Measurements from ENCODE around the gene ACHE. TPM values are rescaled to one million over a fixed set of nuclear protein-coding genes. Genes with fewer than 3 reads are reported as not detected.

The ACHE gene
- polyA plus RNA-seq, 1 of the 3 experiments (the other 2 are of a cell fraction): 1.8 TPM

GRCh38 chr7:100852048-100852872, 43.4 kb downstream of the ACHE start, which contains the start of gene SLC12A9 (continued):
- TF ChIP-seq SIN3A (IDR thresholded peaks at IDR 0.05; ENCODE audit: borderline replicate concordance, low read depth, low read length) (peak; percentile 96), FOXJ3 (CRISPR knock-in tag; IDR thresholded peaks at IDR 0.05) (no peak), ELF1 (IDR thresholded peaks at IDR 0.05) (peak; percentile 51; the same call in 1 of the 2 replicates), GATA2 (CRISPR knock-in tag; IDR thresholded peaks at IDR 0.05) (no peak), RAD21 (IDR thresholded peaks at IDR 0.05; ENCODE audit: low read length) (peak; percentile 99), REST (IDR thresholded peaks at IDR 0.05; ENCODE audit: low read depth, low read length) (0 out of 2 replicates have a peak, but pooled peaks have one; percentile 12), TCF12 (IDR thresholded peaks at IDR 0.05) (no peak), NFIC (IDR thresholded peaks at IDR 0.05; ENCODE audit: borderline replicate concordance) (no peak), GABPA (IDR thresholded peaks at IDR 0.05; ENCODE audit: low read depth) (no peak; the same call in 1 of the 2 replicates), FOSL2 (IDR thresholded peaks at IDR 0.05; ENCODE audit: borderline replicate concordance, low read depth) (no peak)

GRCh38 chr7:100847360-100847759, 48.3 kb downstream of the ACHE start:
- H3K4me2 ChIP-seq: no peak overlapping the region
- ChIA-PET CTCF (interaction anchor here (1.8 to 19.3 kb wide), 4 partner anchors 15 to 288 kb away, joined by 3 to 398 read pairs (median 6); no protein-coding TSS in a partner anchor), POLR2A (no interaction called here)
- 93% methylated on average over 4 of the region's 4 CpGs for WGBS (ENCODE audit: low lambda C conversion rate)
- no peaks in the 10 kb centered on the region for H4K20me1 ChIP-seq (ENCODE audit: insufficient read depth)
- DNase-seq: no peak
- TF ChIP-seq RAD21 (IDR thresholded peaks at IDR 0.05; ENCODE audit: low read length) (no peak), TCF12 (IDR thresholded peaks at IDR 0.05) (no peak), NRF1 (IDR thresholded peaks at IDR 0.05; ENCODE audit: low read depth, low read length) (no peak), FOSL2 (IDR thresholded peaks at IDR 0.05; ENCODE audit: borderline replicate concordance, low read depth) (no peak), TAF1 (IDR thresholded peaks at IDR 0.05; ENCODE audit: borderline replicate concordance, low read depth, low read length) (no peak), REST (IDR thresholded peaks at IDR 0.05; ENCODE audit: low read depth, low read length) (no peak), FOXM1 (IDR thresholded peaks at IDR 0.05; ENCODE audit: low read depth) (no peak), CTCF (IDR thresholded peaks at IDR 0.05) (no peak), SMC3 (IDR thresholded peaks at IDR 0.05; ENCODE audit: low read depth, low read length) (no peak), FOXJ3 (CRISPR knock-in tag; IDR thresholded peaks at IDR 0.05) (no peak), GABPA (IDR thresholded peaks at IDR 0.05; ENCODE audit: low read depth) (no peak), MEF2A (IDR thresholded peaks at IDR 0.05; ENCODE audit: borderline replicate concordance, low read depth) (no peak)
- H3K4me3 ChIP-seq (ENCODE audit: low read depth in 2 of 2, low read length in 1 of 2): no peak overlapping the region
- no peaks in the 10 kb centered on the region for H3F3A ChIP-seq (replicated peaks; ENCODE audit: insufficient read depth)
- no peaks in the 10 kb centered on the region for H3K27me3 ChIP-seq (ENCODE audit: insufficient read depth)
- H3K9me2 ChIP-seq: no peaks in the 10 kb centered on the region
- H3K9me3 ChIP-seq: no peaks in the 10 kb centered on the region
- H3K79me2 ChIP-seq (ENCODE audit: insufficient read depth): no peaks in the 10 kb centered on the region
- peaks cover 0 to 2% of the 10 kb centered on the region in 2 experiments; a peak in 1 of 4 replicates for H3K4me1 ChIP-seq (ENCODE audit: control insufficient read depth in 1 of 2, insufficient read depth in 2 of 2, low read depth in 1 of 2, low read length in 1 of 2)
- no peak overlapping the region for H2AFZ ChIP-seq (ENCODE audit: low read depth)
- no peak overlapping the region for H3K9ac ChIP-seq
- no peaks in the 10 kb centered on the region for H3K36me3 ChIP-seq (replicated peaks in 1 of 2; ENCODE audit: control insufficient read depth in 1 of 2, insufficient read depth in 2 of 2, low read length in 1 of 2)
- H3K27ac ChIP-seq (ENCODE audit: low read depth in 2 of 2, low read length in 1 of 2): no peak overlapping the region

All from SK-N-SH (cell line).